Ramos (cell line): ENCODE results near the gene CFAP46.

Experiments used
- in situ Hi-C: fragments of 300-500 bp; cut with MboI; formaldehyde crosslinking; loops from one replicate; pipeline ENCODE4 v1.14.3; 2022; ENCODE audit warnings: low sequenced_read_pairs; ENCODE audit not compliant: unreplicated experiment

The CFAP46 gene

DNA sequence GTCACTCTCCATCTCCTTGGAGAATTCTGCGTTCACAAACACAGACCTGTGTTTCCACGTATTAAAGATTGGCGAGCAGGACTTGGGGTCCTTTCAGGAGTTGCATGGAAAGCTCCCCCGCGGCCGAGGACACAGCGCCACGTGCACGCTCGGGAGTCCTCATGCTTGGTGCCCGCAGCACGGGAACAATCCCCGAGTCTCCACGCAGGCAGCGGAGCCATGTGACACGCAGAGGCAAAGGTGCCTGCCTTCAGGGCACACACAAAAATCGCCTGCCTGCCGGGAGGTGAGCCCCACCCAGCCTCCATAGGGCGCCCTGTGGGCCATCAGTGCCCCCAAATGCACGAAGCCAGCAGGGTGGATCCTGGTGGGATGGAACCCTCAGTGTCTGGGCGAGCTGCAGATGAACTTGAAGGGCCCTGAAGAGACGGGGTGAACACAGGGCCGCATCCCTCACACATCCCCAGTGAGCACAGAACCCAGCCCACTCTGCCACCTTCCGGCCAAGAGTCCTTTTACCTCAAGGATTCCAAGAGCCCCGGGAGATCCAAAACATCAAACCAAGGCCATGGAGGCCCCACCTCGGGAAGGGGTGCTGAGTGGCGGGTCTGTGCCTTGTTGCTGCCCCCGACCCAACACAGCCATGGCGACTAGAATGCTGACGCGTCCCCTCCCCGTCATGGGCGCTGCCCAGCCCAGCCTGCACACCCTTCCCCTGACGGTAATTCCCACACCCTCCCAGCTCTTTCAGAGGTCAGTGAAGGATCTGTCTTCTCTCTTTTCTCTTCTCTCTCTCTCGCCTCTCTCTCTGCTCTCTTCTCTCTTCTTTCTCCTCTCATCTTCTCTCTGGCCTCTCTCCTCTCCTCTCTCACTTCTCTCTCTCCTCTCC is 55.9 kb downstream of the CFAP46 start:
- in situ Hi-C loops: no loop called here

GRCh38 chr10:132885451-132886210 is 56.7 kb downstream of the CFAP46 start:
- in situ Hi-C loops: no loop called here

- in situ Hi-C loops: no loop called here
Observed at GRCh38 chr10:132884691-132885271, 57.6 kb downstream of the CFAP46 start.

DNA sequence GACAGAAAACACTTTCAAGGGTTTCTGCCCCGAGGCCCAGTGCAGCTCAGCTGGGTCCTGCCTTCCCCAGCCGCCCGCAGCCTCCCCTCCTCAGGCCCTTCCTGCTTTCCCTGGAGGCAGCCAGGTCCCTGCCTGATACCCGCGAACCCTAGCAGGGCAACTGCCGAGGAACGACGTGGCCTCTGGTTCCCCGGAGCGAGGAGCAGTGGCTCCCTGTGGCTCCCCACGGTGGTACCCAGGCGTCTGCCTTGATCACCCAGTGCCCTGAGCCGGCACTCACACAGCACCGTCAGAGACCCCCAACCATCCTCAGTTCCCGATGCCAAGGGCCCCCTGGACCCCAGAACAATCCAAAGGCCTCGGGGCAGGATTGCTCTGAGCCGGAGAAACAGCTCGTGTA is 58.3 kb downstream of the CFAP46 start:
- in situ Hi-C loops: no loop called here

DNA sequence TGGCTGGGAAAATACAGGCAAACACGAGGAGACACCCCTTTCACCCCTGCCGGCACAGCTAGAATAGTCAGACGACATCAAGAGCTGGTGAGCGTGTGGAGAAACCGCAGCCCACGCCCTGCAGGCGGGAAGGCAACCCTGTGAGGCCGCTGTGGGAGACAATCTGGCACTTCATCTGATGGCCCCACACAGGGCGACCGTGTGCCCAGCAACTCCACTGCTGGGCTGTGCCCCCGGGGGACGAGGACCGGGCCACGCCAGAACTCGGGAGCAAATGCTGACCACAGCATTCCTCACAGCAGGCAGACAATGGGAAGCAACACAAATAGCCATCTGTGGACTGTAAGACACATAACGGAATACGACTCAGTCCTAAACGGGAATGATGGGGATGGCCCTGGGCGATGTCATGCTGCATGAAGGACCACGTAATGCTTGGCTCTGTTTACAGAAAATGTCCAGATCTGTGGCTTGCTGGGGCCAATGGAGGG is 58.9 kb downstream of the CFAP46 start:
- in situ Hi-C loops: no loop called here

- in situ Hi-C loops: no loop called here
Observed at GRCh38 chr10:132882069-132882951, 60.1 kb downstream of the CFAP46 start.

DNA sequence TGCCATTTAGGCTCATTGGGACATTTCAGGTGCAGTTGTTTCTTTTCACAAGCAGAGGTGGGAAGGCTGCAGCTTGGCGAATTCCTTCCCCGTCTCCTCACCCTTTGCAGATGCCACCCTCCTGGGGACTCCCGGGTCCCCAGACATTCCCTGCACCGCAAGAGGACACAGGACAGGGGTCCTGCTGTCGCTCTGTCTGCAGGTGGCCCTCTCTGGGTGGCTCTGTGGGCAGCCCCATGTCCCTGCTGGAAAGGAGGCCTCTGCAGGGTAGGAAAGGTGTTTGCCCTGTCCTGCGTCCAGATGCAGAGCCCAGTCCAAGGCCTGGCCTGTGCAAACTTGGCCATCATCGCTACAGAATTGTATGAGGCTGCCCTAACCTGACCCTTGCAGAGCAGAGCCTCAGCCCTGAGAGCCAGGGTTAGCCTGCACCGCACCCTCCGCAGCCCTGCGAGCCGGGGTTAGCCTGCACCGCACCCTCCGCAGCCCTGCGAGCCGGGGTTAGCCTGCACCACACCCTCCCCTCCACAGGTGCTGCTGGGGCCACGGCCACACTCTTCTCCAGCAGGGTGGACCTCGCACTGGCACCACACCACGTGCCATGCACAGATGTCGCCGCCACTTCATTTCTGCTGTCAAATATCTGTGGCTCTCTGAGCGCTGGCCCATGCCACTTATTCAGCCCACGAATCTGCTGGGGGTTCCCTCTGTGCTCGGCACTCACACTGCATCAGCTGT is 61.0 kb downstream of the CFAP46 start:
- in situ Hi-C loops: no loop called here

DNA sequence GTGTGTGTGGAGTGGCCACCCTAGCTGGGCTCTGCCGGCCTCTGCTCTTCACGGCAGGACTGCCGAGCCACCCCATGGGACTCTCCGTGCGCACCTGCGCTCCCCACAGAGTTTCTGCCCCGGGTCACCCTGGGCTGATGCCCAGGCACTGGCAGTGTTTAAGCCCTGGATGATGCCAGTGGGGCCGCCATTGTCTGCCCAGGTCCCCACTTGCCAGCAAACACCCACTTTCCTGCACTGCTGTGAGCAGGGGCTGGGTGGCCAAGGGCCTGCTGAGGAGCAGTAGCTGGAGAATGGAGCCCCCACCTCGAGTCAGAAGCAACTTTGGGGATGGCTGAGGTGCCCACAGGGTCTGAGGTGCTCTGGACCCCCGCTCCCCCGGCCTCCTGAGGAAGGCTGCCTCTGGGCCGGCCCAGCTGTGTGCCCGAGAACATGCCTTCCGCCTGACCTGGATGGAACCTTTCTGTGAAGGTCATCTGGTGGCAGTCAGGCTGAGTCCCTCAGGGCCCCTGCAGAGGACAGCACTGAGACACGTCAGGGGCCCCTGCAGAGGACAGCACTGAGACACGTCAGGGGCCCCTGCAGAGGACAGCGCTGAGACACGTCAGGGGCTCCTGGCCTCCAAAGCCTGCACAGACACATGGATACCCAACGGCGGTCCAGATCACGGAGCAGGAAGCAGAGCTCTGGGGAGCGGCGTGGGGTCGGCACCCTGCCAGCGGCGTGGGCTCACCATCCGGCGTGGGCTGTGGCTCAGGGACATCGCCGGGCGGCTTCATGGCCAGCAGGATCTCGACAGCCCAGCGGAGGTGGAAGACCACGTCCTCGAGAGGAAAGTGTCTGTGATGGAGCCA is 62.0 kb downstream of the CFAP46 start:
- in situ Hi-C loops: no loop called here

- in situ Hi-C loops: no loop called here
Observed at GRCh38 chr10:132879408-132880127, 62.8 kb downstream of the CFAP46 start.

DNA sequence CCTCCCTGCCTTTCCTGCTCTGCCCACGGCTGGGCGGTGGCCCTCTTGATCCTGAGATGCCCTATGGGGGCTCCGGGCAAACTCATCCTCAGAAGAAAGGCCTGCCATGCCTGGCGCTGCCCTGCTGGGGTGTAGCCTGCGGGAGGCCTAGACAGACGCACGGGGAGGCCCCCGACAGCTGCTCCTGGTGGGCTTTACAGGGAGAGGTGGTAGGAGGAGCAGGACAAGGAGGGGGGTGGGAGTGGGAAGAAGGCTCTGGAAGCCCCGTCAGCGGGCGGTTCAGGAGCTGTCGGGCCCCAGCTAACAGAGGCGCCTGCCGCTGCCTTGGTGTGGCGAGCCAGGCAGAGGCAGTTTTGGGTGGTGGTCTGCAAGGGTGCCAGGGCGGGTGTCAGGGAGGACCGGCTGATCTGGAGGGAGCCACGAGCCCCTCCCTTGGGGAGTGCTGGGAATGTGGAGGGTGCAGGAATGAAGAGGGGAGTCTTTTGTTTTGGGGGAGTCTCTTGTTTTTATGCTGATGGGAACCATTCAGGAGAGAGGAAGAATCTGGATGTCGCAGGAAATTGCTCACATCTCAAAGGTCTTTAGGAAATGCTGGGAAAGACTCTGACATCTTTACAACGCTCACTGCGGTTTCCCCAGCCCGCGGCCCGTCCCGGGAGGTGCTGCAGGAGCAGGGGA is 63.5 kb downstream of the CFAP46 start:
- in situ Hi-C loops: no loop called here

DNA sequence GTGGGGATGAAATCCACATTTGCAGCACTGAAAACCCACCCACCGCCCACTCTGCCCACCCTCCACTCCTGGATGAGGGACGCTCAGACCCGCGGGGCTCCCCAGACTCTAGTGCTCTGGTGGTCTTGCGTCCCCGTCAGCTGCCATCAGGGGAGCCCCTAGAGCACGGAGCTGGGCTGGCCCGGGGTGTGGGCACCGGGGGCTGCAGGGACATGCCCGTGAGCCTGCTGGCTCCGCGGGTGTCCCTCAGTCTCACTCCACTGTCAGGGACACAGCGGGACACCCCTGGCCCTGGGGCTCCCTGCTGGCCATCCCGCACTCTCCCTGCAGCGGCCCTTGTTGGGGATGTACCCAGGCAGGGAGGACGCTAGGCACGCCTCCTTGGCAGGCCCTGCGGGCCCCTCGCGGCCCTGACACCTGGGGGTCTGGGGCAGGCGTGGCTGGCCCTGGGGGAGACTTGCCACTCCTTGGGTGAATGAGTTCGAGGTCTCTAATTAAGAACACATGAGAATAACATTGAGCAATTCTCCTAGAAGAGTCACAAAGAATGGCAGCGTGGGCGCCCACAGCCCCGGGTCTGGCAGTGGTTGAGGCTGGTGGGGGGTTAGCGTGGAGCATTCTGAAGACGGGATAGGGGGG is 64.2 kb downstream of the CFAP46 start:
- in situ Hi-C loops: no loop called here

GRCh38 chr10:132877473-132877872 is 64.9 kb downstream of the CFAP46 start:
- in situ Hi-C loops: no loop called here

DNA sequence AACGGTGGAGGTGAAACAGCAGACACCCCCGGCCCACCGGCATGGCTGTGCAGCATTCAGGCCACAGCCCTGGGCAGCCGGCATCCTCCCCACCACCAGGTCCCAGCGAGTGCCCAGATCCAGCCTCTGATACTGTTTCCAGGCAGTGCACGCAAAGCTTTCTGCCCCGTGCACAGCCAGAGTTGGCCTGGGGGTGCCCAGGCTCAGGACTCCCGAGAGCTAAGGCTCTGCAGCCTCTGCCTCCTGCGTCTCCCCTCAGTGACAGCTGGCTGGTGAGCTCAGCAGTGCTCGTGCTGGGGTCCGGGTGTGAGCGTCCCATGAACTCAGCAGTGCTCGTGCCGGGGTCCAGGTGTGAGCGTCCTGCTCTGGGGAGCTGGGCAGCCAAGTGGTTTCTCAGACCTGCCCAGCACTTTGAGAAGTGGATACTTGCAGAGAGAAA is 65.4 kb downstream of the CFAP46 start:
- in situ Hi-C loops: no loop called here

DNA sequence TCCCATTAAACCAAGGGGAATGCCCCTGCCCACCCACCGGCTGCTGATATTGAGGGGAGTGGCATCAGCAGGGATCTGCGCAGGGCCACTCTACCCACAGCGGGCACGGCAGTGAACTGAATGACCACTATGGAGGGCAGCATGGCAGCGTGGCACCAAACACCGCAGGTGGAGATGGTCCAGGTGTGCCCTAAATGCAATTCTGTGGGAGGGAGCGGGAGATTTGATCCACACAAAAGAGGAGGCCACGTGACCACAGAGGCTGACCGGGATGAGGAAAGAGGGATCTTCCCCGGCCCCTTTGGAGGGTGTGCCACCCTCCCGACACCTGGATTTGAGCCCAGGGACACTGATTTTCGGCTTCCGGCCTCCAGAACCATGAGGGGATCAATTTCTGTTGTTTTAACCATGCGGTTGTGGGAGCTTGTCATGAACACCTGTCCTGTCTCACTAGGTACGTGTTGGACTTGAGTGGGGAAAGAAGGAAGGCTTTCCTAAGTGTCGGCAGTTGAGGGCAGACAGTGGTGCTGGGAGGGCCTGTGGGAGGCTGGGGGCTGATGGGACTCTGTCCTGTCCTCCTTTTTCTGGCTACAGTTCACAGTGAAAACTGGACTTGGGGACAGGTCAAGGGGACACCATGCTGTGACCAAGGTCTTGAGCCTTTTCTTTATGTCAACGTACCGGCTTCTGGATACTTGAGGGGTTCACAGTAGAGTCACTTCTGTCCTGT is 66.1 kb downstream of the CFAP46 start:
- in situ Hi-C loops: no loop called here

DNA sequence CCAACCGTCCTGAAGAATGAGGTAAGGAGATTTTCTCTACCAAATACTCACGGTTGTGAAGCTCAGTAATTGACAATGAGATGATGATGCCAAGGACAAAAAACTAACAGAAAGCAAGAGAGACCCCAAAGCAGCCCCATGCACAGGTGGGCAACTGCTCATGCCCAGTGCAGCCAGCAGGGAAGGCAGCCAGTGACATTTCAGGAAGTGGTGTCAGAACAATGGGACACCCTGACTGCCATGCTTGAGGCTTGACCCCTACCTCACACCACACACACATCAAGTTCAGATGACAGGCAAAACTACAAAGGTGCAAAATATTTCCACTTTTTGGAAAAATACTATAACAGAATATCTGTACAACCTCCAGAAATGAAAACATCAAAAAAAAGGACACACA is 66.9 kb downstream of the CFAP46 start:
- in situ Hi-C loops: no loop called here

GRCh38 chr10:132873395-132873794 is 69.0 kb downstream of the CFAP46 start:
- in situ Hi-C loops: no loop called here
